Measurements from ENCODE around the gene TNN.

Gene TNN

DNA sequence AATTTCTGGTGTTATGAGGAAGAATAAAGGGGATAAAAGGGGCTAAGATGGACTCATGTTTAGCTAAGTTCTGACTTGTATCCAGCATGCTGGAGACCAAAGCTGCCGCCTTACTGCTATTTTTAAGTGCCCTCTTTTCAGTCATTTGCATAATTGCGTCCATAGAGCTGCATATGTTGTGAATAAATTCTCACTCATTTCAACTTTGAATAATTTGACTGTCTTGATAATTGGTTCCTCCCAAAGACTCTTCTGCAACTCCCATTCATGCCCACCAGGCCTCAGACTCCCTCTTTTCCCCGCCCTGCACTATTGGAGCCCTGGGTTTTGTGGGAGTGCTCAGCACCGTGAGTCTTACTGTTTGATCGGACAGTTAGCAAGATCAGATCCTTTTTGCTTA lies 79.9 kb downstream of the TNN start:
- no peak for DNase-seq (ENCODE audit: low spot score)

DNA sequence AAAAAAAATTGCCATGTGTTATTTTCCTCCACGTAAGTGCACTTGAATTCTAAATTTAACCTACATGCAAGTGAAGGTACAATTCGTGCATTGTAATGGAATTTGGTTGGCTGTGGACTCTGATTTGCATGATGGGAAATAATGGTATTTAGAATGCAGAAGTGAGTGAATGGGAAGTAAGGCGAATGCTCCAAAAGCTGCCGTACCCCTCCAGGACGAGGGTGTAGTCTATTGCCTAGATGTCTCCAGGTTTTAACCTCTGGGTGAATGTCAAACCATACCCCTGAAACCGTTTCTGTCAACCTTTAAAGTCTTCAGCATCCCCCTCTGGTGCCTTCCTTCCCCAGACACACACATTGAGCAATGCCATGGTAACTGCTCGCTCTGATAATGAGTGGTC lies 80.4 kb downstream of the TNN start:
- DNase-seq (ENCODE audit: low spot score), result no peak

DNA sequence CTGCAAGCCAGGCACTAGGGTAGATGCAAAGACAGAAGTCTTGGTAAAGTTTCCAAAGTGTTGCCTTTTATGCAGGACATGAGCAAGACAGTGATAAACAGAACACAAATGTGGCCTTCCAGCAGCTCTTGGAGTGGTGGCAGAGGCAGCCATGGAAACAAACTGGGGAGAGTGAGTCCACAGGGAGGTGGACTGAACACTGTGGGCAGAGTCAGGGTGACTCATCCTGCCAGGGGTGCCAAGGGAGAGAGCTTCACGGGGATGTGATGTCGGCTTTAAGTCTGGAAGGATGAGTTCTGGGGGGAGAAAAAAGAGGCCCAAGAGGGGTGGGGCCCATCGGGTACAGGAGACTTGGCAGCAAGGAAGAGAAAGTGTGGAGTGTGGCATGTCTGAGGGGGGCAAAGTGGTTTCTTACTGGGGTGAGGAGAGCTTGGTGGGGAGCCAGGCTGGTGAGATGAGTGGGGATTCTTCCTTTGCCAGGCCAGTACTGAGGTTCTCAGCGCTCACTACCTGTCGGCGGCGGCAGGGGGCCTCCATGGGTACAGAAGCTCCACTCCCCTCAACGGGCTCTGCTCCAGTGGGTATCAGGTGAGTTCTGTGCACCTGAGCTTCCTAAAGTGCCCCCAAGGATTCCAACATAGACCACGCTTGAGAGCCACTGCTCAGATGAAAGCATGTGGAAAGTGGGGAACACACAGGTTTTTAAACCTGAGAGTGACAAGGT lies 83.1 kb downstream of the TNN start:
- DNase-seq (ENCODE audit: low spot score), result no peak

DNA sequence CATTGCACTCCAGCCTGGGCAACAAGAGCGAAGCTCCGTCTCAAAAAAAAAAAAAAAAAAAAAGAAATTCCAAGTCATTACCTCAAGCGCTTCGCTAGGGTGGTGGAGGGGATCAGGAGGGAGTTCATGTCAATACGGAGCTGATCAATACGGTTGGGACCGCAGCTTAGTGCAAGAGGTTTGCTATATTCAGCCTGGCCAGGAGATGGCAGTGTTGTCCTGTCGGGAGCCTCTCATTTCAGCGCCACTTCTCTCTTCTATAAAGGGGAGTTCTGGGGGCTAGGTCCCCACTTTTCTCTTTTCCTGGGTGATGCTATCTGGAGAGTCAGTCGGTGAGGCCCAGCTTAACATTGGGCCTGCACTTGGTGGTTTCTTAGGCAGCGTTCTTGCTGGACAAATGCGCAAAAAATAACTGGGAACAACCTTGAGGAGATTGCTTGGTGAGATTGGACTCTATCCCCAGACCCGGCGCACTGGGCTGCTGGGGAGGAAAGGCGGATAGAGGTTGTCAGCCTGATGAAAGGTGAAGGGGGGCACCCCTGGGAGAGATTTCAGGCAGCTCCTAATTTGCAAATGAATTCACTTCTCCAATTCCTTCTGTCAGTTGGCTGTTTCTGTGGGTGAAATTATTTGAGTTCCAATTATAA lies 84.5 kb downstream of the TNN start:
- DNase-seq (ENCODE audit: low spot score), result peak; percentile 62

DNA sequence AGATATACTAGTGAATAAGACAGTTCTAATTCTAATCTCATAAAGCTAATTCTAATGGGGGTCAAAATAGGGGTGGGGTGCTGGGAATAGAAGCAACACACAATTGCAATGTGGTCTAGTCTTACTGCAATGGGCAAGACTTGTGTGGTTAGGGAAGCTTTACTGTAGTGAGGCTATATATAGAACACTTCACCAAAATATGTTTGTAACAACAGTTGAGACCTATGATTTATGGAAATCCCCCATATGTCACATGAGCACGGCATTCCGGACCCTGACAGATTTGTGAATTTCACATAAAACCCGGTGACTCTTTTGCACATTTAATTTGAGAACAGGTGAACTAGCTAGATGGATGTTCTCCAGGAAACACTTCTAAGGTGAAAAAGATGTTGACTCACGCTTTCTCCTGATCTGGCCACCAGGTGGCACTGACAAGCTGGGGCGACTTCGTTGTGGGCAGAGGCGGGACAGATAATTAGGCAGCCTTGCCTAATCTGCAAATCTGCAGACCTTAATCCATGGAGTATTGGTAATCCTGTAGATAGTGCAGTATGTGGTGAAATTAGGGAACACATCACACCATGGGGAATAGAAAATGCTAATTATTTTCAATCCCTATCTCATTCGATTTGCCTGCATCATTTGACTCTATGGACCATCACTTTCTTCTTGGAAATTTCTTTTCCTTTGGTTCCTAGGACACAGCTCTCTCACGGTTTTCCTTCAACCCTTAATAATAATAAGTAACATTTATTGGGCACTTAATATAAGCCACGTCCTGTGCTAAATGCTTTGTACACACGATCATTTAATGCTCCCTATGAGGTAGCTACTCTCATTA lies 87.2 kb downstream of the TNN start:
- DNase-seq (ENCODE audit: low spot score), result peak; percentile 76

DNA sequence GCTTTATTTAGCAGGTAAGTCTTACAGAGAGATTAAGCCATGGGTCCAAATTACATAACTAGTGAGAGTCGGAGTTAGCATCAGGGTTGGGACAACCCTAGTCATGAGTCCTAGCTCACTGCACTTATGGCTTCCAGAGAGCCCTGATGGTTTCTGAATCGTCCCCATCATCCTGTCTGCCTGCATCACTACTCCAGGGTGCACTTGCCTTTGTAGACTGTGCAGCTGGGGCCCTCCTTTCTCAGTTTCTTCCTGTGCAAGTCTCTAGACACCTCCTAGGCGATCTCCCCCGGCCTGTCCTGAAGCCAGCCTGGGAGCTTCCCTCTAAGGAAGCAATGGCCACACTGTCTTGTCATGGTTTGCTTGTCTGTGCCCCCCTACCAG lies 87.8 kb downstream of the TNN start:
- DNase-seq (ENCODE audit: low spot score), result no peak

DNA sequence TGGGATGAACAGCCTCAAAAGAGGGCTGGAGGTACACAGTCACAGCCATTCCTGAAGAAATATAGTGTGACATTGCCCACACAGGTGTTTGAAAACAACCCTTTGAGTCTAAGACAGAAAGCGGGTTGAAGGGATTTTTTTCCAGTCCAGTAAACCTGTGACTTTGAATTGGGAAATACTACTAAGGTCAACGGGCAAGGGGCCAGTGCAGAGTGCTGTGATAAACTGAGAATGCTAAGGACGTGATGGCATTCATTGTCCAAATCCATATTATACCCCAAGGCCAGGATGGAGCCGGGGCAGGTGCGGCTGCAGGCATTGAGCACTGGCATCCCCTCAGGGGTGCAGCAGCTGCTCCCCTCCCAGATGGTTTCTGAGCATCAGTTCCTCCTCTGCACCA lies 88.3 kb downstream of the TNN start:
- DNase-seq (ENCODE audit: low spot score), result no peak

DNA sequence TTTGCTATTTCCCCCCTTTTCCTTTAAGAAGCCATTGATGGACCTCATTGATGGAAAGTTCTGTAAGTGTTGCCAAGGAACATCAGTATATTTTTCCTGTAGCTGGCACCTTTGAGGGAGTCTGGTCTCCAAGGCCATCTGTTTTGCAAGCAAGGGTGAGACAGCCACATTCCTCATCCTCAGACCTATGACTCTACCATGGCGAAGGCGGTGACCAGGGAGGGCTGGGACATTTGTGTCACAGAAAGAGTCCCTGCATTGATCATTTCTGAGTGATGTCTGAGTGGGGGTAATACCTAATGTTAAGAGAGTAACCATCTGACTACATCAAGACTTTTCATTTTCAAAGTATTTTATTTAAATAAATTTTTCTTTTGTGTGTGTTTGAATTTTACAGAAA lies 89.6 kb downstream of the TNN start:
- no peak for DNase-seq (ENCODE audit: low spot score)

DNA sequence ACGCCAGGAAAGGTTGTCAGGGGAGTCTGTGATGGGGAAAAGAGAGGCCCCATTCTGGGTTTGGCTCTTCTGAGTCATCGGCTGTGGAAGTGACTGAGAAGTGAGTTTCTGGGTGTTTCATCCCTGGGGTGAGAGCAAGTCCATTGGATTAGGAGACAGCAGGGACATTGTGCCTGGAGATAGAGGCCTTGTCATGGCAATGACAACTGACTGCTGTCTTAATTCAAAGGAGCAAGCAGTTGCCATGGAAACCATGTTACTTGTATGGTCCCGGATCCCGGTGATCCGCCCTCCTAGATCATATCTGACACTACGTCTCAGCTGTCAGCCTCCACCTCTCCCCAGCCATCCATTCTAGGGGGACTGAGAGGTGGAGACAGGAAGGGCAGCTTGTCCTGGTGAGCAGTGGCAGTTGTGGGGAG lies 90.5 kb downstream of the TNN start:
- no peak for DNase-seq (ENCODE audit: low spot score)

DNA sequence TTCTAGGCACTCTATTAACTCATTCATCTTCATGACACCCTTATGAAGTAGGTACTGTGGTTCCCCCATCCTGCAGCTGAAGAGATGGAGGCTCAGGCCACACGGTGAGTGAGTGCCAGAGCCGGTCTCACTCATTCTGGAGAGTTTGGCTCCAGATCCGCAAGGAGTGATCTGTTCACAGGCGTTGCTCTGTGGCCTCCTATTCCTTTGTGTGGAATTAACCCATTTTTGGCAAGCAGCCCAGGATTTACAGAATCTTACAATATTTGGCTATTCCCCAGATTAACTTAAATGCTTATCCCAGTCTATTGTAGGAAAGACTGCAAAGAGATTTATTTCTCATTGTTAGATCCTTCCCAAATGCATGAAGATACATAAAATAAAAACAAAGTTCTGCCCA lies 95.3 kb downstream of the TNN start:
- no peak for DNase-seq (ENCODE audit: low spot score)

DNA sequence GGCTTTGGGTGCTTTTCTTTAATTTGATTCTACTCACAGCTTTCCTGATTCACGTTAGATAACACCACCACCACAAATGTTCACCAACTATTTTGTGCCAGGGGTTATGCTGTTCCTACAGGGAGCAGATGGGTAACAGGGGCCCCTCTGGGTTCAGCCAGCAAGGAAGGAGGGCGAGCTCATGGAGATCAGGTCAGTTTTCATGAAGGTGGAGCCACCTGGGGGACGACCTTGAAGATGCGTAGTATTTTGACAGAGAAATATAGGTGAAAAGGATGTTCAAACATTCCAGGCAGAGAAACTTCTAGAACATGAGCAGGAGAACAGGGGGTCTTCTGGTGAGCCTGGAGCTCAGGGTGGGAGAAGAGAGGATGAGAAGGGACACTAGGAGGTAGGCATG lies 96.1 kb downstream of the TNN start:
- no peak for DNase-seq (ENCODE audit: low spot score)

DNA sequence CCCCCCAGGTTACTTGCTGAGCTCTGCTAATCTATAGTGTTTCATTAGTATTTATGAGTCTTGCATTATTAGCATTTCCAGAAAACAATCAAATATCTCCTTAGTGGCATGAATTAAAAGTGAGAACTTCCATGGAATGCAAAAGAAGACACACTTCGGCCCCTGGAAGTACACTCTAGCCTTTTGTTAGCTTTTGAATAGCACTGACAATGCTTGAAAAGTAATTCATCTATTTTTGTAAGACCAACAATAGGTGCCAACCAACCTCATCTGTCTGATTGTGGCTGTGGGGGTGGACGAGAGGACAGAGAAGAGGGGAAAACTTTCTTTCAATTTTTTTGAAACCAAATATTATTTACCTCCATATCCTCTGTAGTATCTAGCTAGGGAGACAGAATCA lies 97.1 kb downstream of the TNN start:
- no peak for DNase-seq (ENCODE audit: low spot score)

DNA sequence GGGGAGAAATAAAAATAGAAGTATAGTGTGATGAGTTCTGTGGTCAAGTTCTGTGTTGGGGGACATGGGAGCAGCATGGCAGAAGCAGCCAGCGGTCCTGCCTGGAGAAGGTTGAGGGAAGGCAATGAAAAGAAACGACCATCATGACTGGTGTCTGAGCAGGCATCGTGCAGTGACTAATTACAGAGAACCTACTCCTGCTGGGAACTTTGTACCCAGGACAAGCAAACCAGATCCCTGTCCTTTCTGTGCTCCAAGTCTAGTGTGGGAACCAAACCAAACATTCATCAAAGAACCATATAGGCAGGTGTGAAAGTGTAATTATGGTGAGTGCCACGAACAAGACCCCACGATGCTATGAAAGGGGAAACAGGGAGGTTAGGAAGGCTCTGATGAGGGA lies 99.1 kb downstream of the TNN start:
- DNase-seq (ENCODE audit: low spot score), result no peak

DNA sequence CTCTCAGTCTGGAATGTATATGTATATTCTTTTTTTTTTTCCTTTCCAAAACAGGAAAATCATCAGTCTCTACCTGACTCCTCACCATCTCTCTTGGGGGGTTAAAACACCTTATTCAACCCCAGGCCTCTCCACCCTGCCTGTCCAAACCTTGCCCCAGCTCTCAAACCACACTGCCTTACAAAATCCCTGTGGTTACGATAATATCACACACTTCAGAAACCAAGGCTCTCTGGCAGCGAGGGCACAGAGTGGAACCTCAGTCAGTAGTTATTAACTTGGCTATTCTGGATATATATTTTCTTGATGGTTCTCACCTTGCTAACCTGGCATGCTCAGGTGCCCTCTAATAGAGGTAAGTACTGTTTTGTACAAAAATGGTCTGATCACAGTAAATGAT lies 100.2 kb downstream of the TNN start:
- no peak for DNase-seq (ENCODE audit: low spot score)

DNA sequence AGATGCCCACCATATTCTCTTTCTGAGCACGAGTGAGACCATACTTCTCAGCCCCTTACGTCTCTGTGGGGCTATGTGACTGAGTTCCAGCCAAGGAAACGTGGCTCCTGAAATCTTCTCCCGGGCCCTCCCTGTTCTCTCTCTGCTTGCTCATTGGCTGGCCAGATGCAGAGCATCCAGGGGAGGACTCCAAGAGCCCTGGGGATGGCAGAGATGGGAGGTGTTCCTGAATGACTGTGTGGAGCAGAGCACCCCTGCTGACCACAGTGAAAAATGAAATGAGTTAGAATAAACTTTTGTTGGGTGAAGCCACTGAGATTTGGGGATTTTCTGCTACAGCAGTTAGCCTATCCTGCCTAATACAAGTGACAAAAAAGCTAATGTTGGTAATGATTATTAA lies 101.1 kb downstream of the TNN start:
- DNase-seq (ENCODE audit: low spot score), result no peak

DNA sequence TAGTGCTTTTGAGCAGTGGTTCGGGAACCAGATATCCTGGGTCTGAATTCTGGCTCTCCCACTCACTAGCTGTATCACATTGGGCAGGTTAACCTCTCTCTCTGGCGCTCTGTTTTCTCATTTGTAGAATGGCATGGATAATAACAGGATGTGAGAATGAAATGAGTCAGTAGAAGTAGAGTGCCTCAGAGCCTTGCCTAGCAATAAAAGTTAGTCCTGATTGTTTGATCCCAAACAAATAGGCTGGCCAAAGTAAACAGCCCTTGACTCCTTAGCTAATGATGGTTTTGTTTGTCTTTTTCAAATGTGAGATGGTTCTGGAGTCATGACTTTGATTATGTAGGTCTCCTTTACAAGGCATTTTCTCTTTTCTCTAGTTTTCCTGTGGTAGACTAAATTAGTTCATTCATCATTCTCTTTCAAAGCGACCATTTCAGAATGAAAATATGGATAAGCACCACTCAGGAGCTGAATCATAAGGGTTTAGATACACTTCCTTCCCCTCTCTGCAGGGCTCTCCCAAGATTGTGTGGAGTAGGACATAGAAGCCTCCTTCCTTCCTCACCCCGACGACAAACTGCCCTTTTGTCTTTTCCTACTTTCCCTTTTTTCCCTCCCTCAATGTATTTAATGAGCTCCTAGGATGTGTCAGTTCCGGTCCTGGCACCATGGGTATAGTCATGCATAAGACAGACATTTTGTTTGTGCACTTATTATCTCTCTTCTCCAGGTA lies 101.8 kb downstream of the TNN start:
- DNase-seq (ENCODE audit: low spot score), result no peak

DNA sequence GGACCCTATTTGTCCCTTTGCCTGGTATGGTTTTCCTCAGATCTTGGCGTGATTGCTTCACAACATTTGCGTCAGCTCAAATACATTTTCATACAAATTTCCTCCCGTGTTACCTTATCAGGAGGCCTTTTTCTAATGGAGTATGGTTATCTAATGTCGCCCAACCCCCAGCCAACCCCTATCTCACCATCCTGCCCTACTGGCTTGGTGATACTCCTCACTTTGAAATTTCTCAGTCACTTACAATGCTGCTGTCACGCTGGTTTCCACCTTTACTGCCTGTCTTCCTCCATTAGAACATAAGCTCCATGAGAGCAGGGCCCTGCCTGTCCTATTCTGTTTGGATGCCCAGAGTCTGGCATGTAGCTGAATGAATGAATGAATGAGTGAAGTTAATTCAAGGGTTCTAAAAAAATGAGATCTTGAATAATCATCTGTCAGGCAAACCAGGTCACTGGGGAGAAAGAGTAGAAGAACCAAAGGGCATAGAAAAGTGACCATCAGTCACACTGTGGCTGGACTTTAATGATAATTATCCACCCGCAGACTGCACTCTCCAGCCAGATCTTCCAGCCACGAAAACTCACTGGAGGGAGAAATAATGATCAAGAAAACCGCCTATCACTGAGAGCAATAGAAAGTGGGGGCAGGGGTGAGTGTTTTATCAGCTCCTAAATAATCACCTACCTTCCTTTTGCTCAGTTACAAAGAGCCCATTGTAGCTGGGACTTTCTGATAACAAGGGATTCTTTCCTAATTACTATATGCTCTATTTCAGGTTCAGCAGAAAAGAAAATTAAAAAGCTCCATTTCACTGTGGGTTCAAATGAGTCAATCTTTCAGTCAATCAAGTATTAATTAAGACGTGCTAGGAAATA lies 103.6 kb downstream of the TNN start:
- DNase-seq (ENCODE audit: low spot score), result no peak

DNA sequence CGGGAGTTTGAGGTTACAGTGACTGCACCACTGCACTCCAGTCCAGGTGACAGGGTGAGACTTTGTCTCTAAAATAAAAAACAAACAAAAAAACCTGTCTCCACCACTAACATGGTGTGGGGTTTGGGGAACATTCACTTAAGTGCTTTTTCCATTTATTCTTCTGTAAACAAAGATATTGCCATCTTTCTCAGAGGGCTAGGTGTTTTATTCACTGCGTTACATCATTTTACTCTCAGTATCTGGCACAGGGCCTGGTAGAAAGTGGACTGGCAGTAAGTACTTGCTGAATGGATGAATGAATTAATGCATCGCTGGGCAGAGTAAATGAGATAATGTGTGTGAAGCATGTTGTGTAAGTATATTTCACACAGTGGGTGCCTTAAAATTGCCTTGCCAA lies 104.9 kb downstream of the TNN start:
- no peak for DNase-seq (ENCODE audit: low spot score)

DNA sequence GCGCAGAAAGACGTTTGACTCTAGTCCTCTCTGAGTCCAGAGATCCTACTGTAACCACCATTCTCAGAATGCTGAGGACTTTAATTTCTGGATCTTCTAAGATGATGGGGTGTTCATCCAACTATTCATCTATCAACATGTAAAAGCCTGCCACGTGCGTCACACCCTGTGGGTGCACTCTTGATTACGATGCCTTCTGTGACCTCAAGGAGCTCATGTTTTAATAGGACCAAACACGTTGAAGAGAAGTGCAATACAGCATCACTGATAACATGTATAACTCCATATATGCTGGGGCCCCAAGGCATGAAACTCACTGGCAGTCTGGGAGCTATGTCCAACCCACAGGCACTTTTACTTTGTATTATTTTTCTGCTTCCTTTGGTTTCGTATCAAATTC lies 105.9 kb downstream of the TNN start:
- no peak for DNase-seq (ENCODE audit: low spot score)

DNA sequence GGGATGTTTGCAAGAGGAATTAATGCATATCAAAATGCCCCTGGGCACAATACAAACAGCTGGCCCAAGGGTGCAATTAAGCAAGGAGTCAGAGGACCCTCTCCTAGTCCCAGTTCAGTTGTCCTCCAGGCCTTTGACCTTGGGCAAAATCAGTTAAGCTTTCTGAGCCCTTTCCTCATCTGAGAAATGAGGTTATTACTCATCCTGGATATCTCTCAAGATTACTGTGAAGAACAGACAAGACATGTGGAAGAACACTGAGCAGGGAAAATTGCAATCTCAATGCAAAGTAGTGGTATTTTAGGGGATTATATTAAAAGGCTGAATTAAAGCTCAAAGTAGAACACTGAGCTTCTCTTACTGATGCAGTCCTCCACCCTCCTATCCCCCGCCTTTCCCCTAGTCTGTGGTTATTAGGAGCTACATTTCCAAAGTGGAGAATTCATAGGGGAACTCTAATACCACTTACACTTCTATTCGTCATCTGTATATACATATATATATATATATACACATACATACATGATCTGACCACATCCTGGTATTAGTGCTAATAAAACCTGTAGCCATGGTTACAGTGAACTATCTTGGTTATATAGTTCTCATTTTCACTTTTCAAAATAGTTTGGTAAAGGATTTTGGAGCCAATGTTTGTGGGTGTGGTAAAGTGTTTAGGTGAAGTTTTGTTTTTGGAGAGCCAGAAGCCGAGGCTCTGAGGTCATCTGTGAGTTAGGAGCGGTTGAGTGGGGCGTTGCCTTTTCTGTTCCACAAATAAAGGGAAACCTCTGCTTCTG lies 106.9 kb downstream of the TNN start:
- DNase-seq (ENCODE audit: low spot score), result no peak

DNA sequence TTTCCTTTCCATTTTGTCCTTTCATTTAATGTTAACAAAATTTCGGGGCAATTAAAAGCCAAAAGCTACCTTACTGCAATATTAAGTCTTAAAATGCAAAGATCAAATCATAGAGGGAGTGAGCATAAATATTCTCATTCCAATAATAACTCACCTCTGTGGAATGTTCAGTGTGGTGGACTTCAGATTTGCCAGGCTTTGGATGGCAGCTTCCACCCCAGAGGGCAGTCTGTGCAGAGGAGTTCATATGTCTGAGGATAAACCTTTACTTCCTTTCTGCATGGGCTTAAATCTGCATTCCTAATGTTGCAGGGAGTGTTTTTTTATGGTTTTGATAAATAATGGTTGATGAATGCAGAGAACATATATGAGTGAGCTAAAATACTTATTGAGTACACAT lies 108.6 kb downstream of the TNN start:
- no peak for DNase-seq (ENCODE audit: low spot score)

Data from CD4-positive, alpha-beta T cell treated with Interleukin-6 at 100 ng/mL for 8 hours (primary cell).